Bronchus fibroblast of lung (primary cell): ENCODE results near the gene BAZ2A. TPM values are rescaled to one million over a fixed set of nuclear protein-coding genes. Genes with fewer than 3 reads are reported as not detected.

Experiments
- total RNA-seq: library from RNA; depleted of rRNA; stranded (reverse); fragments of >200 nt; gene quantifications from 2 replicates; pipeline ENCODE4 v1.2.3, GENCODE V29; 2015

The BAZ2A gene
- total RNA-seq = 27.7 and 36.3 TPM in 2 replicates

GRCh38 chr12:56630180-56630632, at the start of gene BAZ2A:
BAZ2A (minus strand) TSS chr12:56630326; CDS start chr12:56617530, 12,796 bp downstream.

DNA sequence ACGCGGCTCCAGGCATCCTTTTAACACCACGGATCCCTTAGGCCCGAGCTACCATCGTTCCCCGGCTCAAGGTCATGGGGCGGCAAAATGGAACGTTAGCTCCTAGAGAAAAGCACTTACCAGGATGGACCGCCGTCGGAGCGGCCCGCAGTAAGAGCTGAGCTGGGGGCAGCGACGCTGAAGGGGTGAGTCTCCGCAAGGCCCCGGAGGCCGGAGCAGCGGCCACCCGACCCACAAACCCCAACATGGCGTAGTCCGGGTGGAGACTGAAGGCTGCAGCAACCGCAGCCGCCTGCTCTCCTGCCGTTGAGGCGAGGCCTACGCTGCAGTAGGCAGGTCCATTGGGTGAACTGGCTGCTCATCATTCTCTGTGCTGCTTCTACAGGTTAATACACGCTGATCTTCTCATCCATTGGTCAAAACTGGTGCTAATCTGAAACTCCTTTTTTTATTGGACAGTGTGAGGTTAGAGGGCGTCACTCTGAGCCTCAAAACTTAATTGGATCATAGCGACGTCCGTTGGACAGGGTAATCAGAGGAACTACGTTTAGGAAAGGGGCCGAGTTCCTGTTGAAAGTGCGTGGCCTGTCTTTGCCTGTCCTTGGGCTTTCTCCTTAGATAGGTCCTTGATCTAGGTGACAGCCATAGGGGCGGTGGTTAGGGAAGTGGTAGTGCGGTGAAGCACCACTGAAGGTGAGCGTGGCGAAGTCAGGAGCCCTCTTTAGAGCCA, 15.8 kb upstream of the BAZ2A start, which contains the start of gene ATP5F1B:
Gene ATP5F1B, minus strand, starts transcription at position 268 of the 730 bp plus-strand sequence. Its CDS starts 21 bp downstream, at position 247.

Other genes starting within 250 kb of the BAZ2A start
- 22.7 and 24.5 TPM in 2 replicates for gene TIMELESS, start 180.9 kb downstream of the BAZ2A start, total RNA-seq
- not detected in 2 replicates for gene MIP, start 175.7 kb downstream of the BAZ2A start, total RNA-seq
- gene SPRYD4, start 161.7 kb downstream of the BAZ2A start, total RNA-seq = 1.2 and 1.3 TPM in 2 replicates
- gene GLS2, start 142.2 kb downstream of the BAZ2A start, total RNA-seq = under 0.01 TPM in 2 replicates
- 12.2 and 12.6 TPM in 2 replicates for gene RBMS2, start 108.5 kb downstream of the BAZ2A start, total RNA-seq
- gene ATP5F1B, start 15.7 kb upstream of the BAZ2A start, total RNA-seq = 585 and 663 TPM in 2 replicates
- 100 and 110 TPM in 2 replicates for gene PTGES3, start 58.0 kb upstream of the BAZ2A start, total RNA-seq
- 1,369 and 1,498 TPM in 2 replicates for gene NACA, start 95.0 kb upstream of the BAZ2A start, total RNA-seq
- gene PRIM1, start 122.0 kb upstream of the BAZ2A start, total RNA-seq = 19.3 and 20.0 TPM in 2 replicates
- gene HSD17B6, start 133.0 kb upstream of the BAZ2A start, total RNA-seq = 1.0 and 1.6 TPM in 2 replicates